Pons (tissue), 1 donor: ENCODE results near the gene NPY4R2.
"Not testable (repeated sequence)": the region's sequence is repeated elsewhere in the genome, so short reads cannot be mapped to it uniquely, and the experiment has no call there.

ENCODE experiments used
- DNase-seq: peaks from one replicate; pipeline ENCODE4 v3.0.0-alpha.2; 2016; ENCODE audit warnings: low spot score

NPY4R2 gene

DNA sequence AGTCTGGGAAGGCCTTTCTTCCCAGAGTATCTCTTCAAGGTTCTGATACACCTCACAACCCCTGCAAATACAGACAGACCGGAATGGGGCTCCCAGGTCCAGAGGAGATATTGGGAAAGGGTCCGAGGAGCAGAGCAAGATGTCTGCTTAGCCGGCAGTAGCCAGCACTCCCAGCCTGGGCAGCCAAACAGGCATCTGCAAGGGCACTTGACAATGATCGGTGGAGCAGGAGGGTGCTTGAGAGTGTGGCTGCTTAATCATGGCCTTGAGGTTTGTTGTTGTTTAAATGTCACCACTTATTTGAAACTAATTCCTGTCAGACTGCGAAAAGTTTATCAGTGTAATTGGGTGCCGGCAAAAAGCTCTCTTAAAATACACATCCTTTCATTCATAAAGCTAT, 15.0 kb downstream of the NPY4R2 start:
- DNase-seq, result not testable (repeated sequence)

DNA sequence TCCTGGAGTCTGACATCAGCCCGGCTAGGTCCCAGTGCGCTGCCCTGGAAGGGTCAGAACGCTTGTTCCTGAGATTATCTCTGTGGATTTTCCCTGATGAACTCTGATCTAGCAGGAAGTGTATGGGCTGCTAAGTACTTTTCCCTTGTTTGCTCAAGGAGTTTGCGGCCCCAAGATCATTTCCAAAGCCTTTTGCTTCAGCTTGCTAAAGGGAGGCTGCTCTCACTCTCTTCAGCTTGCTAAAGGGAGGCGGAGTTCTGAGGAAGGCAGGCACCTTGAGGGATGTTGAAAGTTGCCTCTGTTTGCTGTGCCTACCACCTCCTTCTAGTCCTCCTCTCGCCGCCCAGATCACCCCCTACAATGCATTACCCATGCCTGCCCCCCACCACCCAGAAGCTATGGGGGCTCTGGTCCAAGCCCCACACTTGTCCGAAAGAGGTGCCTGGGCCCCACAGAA, 18.3 kb downstream of the NPY4R2 start:
- DNase-seq, result not testable (repeated sequence)

GRCh38 chr10:47937634-47938033, 19.2 kb downstream of the NPY4R2 start:
- not testable (repeated sequence) for DNase-seq

GRCh38 chr10:47940821-47941220, 22.4 kb downstream of the NPY4R2 start:
- not testable (repeated sequence) for DNase-seq

DNA sequence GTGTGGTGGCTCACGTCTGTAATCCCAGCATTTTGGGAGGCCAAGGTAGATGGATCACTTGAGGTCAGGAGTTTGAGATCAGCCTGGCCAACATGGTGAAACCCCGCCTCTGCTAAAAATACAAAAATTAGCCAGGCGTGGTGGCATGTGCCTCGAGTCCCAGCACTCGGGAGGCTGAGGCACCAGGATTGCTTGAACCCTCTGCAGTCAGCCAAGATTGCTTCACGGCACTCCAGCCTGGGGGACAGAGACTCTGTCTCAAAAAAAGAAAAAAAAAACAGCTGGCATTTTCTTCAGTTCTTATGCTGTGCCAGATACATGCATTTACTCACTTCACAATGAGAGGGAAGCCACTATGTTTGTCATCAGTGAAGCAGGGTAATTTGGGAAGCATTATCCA, 22.9 kb downstream of the NPY4R2 start:
- not testable (repeated sequence) for DNase-seq

GRCh38 chr10:47942351-47943019, 24.0 kb downstream of the NPY4R2 start:
- DNase-seq, result not testable (repeated sequence)

DNA sequence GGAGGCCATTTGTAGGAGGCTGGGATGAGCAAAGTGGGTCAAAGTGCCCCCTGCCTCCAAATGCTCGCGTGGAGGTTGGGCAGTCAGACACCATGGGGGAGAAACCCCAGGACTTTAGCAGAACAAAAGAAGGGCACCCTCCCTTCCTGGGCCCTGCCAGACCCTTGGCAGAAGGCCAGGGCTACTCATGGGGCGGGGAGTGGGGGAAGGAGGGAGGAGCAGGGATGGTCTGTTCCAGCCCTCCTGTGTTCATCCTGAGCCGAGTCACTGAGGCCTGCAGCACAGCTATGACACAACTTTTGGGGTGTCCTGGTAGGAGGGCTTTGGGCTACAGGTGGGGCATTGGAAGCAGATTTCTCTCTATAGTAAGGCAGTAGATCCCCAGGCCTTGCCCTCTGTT, 24.9 kb downstream of the NPY4R2 start:
- DNase-seq, result not testable (repeated sequence)

DNA sequence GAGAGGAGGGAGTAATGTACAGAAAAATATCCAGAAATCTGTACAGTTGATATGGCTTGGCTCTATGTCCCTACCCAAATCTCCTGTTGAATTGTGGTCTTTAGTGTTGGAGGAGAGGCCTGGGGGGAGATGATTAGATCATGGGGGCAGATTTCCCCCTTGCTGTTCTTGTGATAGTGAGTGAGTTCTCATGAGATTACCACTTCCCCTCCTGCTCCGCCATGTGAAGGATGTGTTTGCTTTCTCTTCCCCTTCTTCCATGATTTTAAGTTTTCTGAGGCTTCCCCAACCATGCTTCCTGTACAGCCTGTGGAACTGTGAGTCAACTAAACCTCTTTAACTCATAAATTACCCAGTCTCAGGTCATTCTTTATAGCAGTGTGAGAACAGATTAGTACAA, 29.0 kb downstream of the NPY4R2 start:
- not testable (repeated sequence) for DNase-seq

GRCh38 chr10:47957158-47957557, 38.7 kb downstream of the NPY4R2 start:
- DNase-seq, result not testable (repeated sequence)

DNA sequence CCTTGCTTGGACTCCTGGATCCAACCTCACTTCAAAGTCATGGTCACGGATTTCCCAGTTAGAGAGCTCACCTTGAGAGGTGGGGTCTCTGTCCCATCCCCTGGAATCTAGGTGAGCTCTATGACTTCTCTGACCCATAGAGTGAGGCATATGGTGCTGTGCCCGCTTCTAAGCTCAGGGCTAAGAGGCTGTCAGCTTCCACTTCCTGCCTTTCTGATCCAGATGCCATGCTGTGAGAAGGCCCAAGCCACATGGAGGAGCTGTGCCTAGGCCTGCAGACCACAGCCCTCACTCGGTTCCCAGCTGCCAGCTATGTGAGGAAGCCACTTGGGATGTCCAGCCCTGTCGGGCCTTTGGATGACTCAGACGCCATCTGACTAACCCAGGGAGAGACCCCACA, 41.2 kb downstream of the NPY4R2 start:
- not testable (repeated sequence) for DNase-seq

- DNase-seq, result not testable (repeated sequence)
Observed at GRCh38 chr10:47960699-47961098, 42.2 kb downstream of the NPY4R2 start.

DNA sequence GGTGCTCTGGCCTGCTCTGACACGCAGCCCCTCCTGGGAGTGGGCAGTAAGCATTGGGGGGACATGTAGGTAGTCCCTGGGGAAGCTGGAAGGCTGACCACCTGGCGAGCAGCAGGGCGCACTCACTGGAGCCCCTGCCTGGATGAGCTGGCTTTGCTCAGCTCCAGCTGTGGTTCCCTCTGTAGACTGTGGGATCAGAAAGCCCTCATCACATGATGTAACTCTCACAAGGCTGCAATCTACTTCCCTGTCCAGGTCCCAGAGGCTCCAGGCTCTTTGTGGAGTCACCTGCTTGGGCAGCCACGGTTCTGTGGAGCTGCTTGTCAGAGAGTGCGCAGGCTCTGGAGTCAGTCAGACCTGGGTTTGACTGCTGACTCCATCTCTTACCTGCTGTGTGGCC, 44.3 kb downstream of the NPY4R2 start:
- not testable (repeated sequence) for DNase-seq

DNA sequence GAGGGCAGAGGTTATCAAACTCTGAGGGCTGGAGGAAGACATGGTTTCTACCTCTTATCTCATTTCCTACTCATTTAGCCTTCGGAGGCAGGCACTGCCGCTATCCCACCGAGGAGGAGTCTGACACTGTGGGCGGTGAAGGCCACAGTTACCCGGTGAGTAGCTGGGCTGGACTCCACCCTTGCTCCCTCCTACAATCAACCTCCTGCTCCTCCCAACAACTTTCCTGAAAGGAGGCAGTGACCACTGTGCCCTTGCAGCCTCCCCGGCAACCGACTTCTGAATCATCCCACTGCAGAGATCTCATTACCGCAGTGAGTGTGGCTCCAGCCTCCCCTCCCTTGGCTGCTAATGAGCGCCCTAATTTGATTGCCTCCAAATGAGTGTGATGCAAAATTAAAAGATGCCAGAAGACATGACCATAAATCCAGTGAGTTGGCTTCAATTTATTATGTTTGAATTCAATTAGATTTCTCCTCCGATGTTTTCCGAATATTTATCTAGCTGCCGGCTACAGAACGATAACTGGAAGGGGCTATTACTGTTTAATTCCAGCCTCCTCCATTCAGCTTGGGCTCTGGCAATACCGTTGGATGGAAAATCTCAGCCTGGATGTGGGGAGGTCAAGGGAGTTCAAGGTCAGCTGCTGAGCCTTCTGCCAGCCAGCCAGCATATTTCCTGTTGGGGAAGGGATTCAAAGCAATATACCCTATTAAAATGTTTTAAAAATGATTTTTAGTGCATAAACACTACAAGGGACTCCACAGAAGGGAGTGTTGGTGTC, 46.0 kb downstream of the NPY4R2 start:
- DNase-seq, result not testable (repeated sequence)

DNA sequence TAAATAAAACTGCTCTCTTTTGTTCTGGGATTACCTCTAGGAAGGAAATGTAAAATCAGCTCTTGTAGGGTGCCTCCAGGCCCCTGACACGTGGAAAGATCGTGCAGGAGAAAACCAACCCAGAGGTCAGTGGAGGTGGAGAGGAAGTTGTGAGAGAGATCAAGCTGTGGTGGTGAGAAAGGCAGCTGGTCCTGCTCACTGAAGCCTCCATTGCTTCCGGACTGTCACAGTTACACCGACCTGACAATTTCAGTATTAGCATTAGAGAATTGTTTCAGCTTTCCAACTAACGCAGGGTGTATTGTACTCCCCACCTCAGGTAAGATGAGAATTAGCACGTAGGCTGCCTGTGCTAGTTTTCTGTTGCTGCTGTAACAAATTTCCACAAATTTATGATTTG, 50.5 kb downstream of the NPY4R2 start:
- DNase-seq, result not testable (repeated sequence)

DNA sequence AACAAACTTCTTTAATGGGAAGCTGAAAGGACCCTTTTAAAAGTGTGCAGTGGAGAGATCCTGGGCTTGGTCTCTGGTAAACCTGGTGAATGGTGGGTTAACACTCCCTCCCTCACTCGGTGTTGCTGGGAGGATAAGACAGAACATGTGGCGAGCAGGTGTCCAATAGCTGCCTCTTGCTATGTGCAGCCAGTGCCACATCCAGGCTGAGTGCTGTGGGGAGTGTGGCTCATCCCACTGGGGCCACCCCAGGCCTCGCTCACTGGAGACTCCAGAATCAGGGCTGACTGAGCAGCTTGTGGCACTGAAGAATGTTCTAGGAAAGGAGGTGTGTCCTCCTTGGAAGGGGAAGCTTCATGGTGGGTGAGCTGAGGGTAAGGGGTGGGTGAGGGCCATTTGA, 51.6 kb downstream of the NPY4R2 start:
- not testable (repeated sequence) for DNase-seq

GRCh38 chr10:47971598-47971997, 53.1 kb downstream of the NPY4R2 start:
- DNase-seq, result not testable (repeated sequence)

- not testable (repeated sequence) for DNase-seq
Observed at GRCh38 chr10:47972077-47972476, 53.6 kb downstream of the NPY4R2 start.
